ENCODE measurements around the gene PRPF31. TPM values are rescaled to one million over a fixed set of nuclear protein-coding genes. Genes with fewer than 3 reads are reported as not detected.

The PRPF31 gene
- total RNA-seq, 4 donors from 2014 or later = 49.6 to 75.3 (median 55.4) TPM

GRCh38 chr19:54172471-54173358 lies 57.2 kb downstream of the PRPF31 start, which contains the start of gene TMC4:
TMC4 (minus strand) TSS chr19:54173160; CDS start chr19:54173117, 43 bp downstream.
- no peak for DNase-seq (ENCODE audit: low spot score in 2 of 2)
- Histone ChIP-seq H3K9me3 (no peaks in the 10 kb centered on the region), H3K4me1 (peaks cover 17% of the 10 kb centered on the region), H3K27me3 (peaks cover 4% of the 10 kb centered on the region), H3K4me3 (peak within 1 kb of the TSS; percentile 34), H3K36me3 (no peaks in the 10 kb centered on the region), H3K27ac (peak within 1 kb of the TSS; percentile 48)
- TF ChIP-seq POLR2AphosphoS5 (IDR thresholded peaks at IDR 0.05) = no peak
- TF ChIP-seq CTCF (IDR thresholded peaks at IDR 0.05) = peak in 1 of 2 donors; percentile 11
- 19% methylated on average over 4 of the region's 13 CpGs for whole genome bisulfite sequencing

GRCh38 chr19:54173359-54173699 lies 57.8 kb downstream of the PRPF31 start:
- Histone ChIP-seq H3K36me3 (no peaks in the 10 kb centered on the region), H3K4me3 (peak overlapping the region; percentile 34), H3K27ac (no peak overlapping the region), H3K9me3 (no peaks in the 10 kb centered on the region), H3K4me1 (peaks cover 15% of the 10 kb centered on the region), H3K27me3 (peaks cover 4% of the 10 kb centered on the region)
- DNase-seq (ENCODE audit: low spot score in 2 of 2) = no peak
- TF ChIP-seq EP300 (IDR thresholded peaks at IDR 0.05) (no peak), CTCF (IDR thresholded peaks at IDR 0.05) (no peak), POLR2A (IDR thresholded peaks at IDR 0.05) (no peak), POLR2AphosphoS5 (IDR thresholded peaks at IDR 0.05) (no peak)
- 46% methylated on average over 13 of the region's 15 CpGs for WGBS

DNA sequence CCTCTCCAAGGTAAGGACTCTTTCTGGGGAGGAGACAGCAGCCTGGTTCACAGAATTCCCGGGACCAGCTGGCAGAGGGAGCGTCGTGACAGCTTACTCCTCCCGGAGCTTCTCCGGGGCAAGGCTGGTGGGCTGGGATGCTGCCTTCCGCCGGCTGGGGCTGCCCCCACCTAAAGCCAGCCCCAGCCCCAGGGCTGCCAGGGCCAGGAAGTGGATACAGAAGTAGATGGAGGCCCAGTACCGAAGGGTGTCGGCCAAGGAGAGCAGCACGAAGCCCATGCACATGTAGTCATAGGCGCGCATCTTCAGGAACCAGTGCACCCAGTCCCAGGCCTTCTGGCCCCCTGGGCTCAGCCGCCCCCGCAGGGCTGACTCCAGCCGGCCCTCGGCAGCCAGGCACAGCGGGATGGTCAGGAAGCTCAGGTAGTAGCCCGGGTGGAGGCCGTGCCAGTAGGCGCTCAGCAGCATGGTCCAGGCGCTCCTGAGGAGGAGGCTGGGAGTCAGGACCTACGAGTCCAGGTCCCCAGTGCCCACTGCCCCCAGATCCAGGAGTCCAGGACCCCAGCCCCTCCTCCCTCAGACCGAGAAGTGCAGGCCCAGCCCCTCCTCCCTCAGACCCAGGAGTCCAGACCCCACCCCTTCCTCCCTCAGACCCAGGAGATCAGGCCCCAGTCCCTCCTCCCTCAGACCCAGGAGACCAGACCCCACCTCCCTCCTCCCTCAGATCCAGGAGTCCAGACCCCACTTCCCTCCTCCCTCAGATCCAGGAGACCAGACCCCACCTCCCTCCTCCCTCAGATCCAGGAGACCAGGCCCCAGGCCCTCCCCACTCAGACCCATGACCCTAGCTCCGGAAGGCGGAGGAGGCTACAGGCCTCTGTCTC lies 58.6 kb downstream of the PRPF31 start:
- Histone ChIP-seq H3K4me1 (peaks cover 12% of the 10 kb centered on the region), H3K27ac (no peak overlapping the region), H3K36me3 (no peaks in the 10 kb centered on the region), H3K4me3 (no peak overlapping the region), H3K9me3 (no peaks in the 10 kb centered on the region), H3K27me3 (peaks cover 4% of the 10 kb centered on the region)
- no peak for TF ChIP-seq POLR2AphosphoS5 (IDR thresholded peaks at IDR 0.05)
- TF ChIP-seq EP300 (IDR thresholded peaks at IDR 0.05) = no peak
- TF ChIP-seq CTCF (IDR thresholded peaks at IDR 0.05) = no peak
- no peak for TF ChIP-seq POLR2A (IDR thresholded peaks at IDR 0.05)
- 79% methylated on average over 13 of the region's 25 CpGs for WGBS
- no peak for DNase-seq (ENCODE audit: low spot score in 2 of 2)

DNA sequence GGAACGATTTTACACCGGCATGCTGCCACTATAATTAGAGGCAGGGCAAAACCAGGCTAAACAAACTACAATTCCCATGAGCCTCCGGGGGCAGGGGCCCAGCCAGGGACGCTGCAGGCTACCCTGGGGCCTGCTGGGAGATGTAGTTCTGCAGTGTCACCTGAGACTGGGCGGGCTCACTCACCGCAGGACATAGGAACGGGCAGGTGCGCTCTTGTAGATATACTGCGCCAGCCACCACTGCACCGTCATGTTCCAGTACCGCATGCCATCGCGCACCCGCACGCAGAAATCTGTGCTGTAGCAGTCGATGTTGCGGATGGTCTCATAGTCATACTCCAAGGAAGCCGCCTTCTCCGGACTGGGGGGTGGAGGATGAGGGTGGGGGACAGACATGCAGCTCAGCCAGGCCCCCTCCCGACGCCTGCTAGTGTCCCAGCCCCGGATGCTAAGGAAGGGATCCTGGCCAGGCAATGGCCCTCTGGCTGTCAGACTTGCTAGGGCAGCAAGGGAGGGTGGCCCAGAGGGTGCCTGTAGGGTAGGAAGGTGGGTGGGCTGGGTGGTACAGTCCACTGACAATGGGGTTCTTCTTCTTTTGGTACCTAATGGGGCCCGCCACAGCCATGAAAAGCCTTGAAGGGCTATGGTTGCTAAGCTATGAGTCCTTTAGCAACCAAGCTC lies 63.2 kb downstream of the PRPF31 start:
- H3K4me3 ChIP-seq = no peak overlapping the region
- TF ChIP-seq POLR2A (IDR thresholded peaks at IDR 0.05) (no peak), CTCF (IDR thresholded peaks at IDR 0.05) (no peak), POLR2AphosphoS5 (IDR thresholded peaks at IDR 0.05) (no peak), EP300 (IDR thresholded peaks at IDR 0.05) (no peak)
- peaks cover 15% of the 10 kb centered on the region for H3K36me3 ChIP-seq
- H3K4me1 ChIP-seq = no peaks in the 10 kb centered on the region
- no peaks in the 10 kb centered on the region for H3K9me3 ChIP-seq
- H3K27me3 ChIP-seq = no peaks in the 10 kb centered on the region
- 82% methylated on average over 18 of the region's 23 CpGs for WGBS
- H3K27ac ChIP-seq = no peak overlapping the region
- DNase-seq (ENCODE audit: low spot score in 2 of 2) = no peak

All from suprapubic skin (tissue), 4 donors.